Upper lobe of left lung (tissue), 4 donors: Measurements from ENCODE around the gene RBM44.

Source experiments
- POLR2AphosphoS5 ChIP-seq, 2 donors: sonication (generic); formaldehyde crosslinking; IDR thresholded peaks; one replicate each; pipeline ENCODE4 v1.5.1; 2017; ENCODE audit warnings: antibody characterized with exemption in 2 of 2
- TF ChIP-seq, protein P1 (sequence below), 6 experiments: fragments of 450-650 bp in 4 of 6; fragments of 200-600 bp in 2 of 6; sonication (generic) in 2 of 6; IDR thresholded peaks; one replicate each; pipeline ENCODE4 v1.5.1; 2016 to 2019; ENCODE audit warnings: antibody characterized with exemption in 6 of 6

DNA sequence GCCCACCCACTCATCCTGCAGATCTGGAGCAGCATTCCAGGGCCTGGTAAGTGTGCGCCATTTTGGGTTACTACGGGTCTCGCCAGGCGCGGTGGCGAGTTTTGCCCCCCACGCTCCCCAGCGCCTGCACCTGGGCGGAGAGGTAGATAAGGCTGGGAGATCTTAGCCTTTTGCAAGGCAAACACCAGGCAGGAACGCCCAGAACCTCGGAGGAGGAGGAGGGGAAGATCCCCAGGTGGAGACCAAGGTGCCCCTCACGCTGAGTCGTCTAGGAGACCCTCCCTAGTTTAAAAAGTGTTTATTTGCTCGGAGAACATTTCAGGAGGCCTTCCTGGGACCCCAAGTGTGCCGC lies 60.5 kb downstream of the RBM44 start:
- TF ChIP-seq, protein P1, sequence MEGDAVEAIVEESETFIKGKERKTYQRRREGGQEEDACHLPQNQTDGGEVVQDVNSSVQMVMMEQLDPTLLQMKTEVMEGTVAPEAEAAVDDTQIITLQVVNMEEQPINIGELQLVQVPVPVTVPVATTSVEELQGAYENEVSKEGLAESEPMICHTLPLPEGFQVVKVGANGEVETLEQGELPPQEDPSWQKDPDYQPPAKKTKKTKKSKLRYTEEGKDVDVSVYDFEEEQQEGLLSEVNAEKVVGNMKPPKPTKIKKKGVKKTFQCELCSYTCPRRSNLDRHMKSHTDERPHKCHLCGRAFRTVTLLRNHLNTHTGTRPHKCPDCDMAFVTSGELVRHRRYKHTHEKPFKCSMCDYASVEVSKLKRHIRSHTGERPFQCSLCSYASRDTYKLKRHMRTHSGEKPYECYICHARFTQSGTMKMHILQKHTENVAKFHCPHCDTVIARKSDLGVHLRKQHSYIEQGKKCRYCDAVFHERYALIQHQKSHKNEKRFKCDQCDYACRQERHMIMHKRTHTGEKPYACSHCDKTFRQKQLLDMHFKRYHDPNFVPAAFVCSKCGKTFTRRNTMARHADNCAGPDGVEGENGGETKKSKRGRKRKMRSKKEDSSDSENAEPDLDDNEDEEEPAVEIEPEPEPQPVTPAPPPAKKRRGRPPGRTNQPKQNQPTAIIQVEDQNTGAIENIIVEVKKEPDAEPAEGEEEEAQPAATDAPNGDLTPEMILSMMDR (IDR thresholded peaks at IDR 0.05): no peak
- TF ChIP-seq POLR2AphosphoS5 (IDR thresholded peaks at IDR 0.05): no peak
